DOHH2 (cell line): Measurements from ENCODE around the gene CDHR4.
A peak's percentile ranks its signal among the peaks of the same experiment; 100 is the strongest.

Experiments used
- EZH2phosphoT487 ChIP-seq: fragments of 200-600 bp; sonication (generic); IDR thresholded peaks from 2 replicates; pipeline ENCODE4 v1.6.1; 2017; ENCODE audit warnings: borderline replicate concordance, mild to moderate bottlenecking, antibody characterized with exemption, low read length, moderate library complexity, mixed read lengths
- TF ChIP-seq, protein P1 (sequence below): fragments of 200-600 bp; sonication (generic); IDR thresholded peaks from one replicate; pipeline ENCODE4 v1.5.1; 2014; ENCODE audit warnings: antibody characterized with exemption, mild to moderate bottlenecking, low read depth, low read length; ENCODE audit not compliant: poor library complexity, severe bottlenecking

DNA sequence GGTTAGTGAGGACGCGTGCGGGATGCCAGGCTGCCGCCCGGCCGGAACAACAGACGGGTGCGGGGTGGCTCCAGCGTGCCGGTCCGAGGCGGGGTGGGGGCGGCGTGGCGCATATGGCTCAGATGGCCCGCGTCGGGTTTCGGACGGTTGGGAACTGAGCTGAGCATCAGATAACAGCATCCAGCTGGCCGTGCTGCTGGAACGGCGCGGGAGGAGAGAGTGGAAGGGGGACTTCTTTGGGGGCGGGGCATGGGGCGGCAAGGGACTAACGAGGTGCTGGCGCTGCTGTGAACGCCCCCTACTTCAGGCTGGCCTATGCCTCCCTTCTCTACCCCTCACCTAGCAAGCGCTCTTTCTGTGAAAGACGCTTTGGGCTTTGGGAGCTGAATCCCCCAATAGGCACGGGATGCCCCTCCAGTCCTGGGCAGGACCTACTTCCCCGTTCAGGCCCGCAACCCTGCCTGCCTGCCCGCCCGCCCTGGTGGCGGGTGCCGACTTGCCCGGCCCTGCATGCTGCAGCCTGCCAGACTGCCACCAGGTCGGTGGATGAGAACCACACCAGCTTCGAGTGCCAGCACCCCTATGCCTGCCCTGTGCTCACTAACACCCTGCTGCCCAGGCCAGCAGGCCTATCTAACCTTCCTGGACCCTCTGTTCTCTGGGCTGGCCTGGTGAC is 3.9 kb upstream of the CDHR4 start:
- TF ChIP-seq, protein P1, sequence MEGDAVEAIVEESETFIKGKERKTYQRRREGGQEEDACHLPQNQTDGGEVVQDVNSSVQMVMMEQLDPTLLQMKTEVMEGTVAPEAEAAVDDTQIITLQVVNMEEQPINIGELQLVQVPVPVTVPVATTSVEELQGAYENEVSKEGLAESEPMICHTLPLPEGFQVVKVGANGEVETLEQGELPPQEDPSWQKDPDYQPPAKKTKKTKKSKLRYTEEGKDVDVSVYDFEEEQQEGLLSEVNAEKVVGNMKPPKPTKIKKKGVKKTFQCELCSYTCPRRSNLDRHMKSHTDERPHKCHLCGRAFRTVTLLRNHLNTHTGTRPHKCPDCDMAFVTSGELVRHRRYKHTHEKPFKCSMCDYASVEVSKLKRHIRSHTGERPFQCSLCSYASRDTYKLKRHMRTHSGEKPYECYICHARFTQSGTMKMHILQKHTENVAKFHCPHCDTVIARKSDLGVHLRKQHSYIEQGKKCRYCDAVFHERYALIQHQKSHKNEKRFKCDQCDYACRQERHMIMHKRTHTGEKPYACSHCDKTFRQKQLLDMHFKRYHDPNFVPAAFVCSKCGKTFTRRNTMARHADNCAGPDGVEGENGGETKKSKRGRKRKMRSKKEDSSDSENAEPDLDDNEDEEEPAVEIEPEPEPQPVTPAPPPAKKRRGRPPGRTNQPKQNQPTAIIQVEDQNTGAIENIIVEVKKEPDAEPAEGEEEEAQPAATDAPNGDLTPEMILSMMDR: peak; percentile 43
- no peak for TF ChIP-seq EZH2phosphoT487
